NB4 (cell line): ENCODE measurements around the gene JSRP1.

Experiments used
- DNase-seq: peaks from one replicate; pipeline ENCODE4 v3.0.0; 2010; ENCODE audit warnings: low read depth
- H3K4me3 ChIP-seq: one replicate; pipeline ENCODE4 v1.5.1; 2011; ENCODE audit warnings: mild to moderate bottlenecking, low read depth, low read length, moderate library complexity
- CTCF ChIP-seq: IDR thresholded peaks from one replicate; pipeline ENCODE4 v1.5.1; 2012; ENCODE audit warnings: low read depth, low read length
- MYC ChIP-seq: IDR thresholded peaks from 2 replicates; pipeline ENCODE4 v1.6.1; 2011; ENCODE audit warnings: low read depth, low read length
- POLR2A ChIP-seq: IDR thresholded peaks from 2 replicates; pipeline ENCODE4 v1.6.1; 2011; ENCODE audit warnings: mild to moderate bottlenecking; ENCODE audit not compliant: insufficient read length; ENCODE audit errors: extremely low read depth
- TF ChIP-seq, protein P1 (sequence below): IDR thresholded peaks from 2 replicates; pipeline ENCODE4 v1.6.1; 2011; ENCODE audit warnings: low read depth, low read length

Gene JSRP1

GRCh38 chr19:2288818-2289713 is 32.8 kb upstream of the JSRP1 start:
- DNase-seq: peak; percentile 44
- H3K4me3 ChIP-seq: peak overlapping the region; percentile 44
- TF ChIP-seq POLR2A (no peak), CTCF (no peak), MYC (no peak)
- TF ChIP-seq, protein P1, sequence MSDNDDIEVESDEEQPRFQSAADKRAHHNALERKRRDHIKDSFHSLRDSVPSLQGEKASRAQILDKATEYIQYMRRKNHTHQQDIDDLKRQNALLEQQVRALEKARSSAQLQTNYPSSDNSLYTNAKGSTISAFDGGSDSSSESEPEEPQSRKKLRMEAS: no peak

GRCh38 chr19:2288338-2288817 is 32.2 kb upstream of the JSRP1 start:
- no peak for DNase-seq
- no peak for TF ChIP-seq CTCF
- TF ChIP-seq POLR2A: no peak
- TF ChIP-seq, protein P1: no peak
- no peak for TF ChIP-seq MYC
- H3K4me3 ChIP-seq: no peak overlapping the region

- DNase-seq: peak; percentile 47
- no peak overlapping the region for H3K4me3 ChIP-seq
- TF ChIP-seq CTCF: no peak
- TF ChIP-seq POLR2A: no peak
- TF ChIP-seq MYC: no peak
- TF ChIP-seq, protein P1: no peak
Observed at GRCh38 chr19:2287585-2288337, 31.5 kb upstream of the JSRP1 start.

DNA sequence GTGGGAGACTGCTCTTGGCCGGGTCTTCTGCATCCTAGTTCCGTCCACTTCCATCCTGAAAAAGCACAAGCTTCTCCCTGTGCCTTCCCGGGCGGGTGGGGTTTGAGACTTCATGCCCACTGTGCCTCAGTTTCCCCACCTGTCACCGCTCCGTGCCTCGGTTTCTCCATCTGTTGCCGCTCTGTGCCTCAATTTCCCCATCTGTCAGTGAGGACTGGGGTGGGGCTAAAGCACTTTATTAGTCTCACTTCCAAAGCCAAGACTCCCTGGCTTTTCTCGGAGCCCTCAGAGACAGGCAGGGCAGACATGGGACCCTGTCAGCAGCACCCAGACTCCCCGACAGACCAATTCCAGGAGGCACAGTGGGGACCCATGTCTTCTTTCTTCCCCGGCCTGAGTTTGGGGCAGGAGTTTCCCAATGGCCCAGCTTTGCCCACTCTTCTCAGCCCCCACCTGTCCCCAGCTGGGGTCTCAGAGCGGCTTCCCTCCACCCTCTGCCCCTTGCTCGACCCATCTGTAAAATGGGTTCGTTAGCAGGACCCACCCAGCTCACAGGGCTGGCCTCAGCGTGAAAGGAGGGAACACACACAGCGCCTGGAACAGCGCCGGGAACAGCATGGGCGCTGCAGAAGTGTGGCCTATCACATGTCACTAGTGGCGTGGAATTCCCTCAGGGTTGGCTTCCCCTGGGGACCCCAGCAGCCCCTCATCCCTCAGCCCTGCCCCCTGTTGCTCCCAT is 30.4 kb upstream of the JSRP1 start:
- DNase-seq: no peak
- no peak overlapping the region for H3K4me3 ChIP-seq
- TF ChIP-seq POLR2A: no peak
- no peak for TF ChIP-seq MYC
- TF ChIP-seq CTCF: no peak
- TF ChIP-seq, protein P1: no peak

GRCh38 chr19:2283835-2284507 is 27.8 kb upstream of the JSRP1 start:
- no peak for TF ChIP-seq POLR2A
- TF ChIP-seq, protein P1: no peak
- no peak for TF ChIP-seq CTCF
- TF ChIP-seq MYC: no peak

More at GRCh38 chr19:2283835-2284507, 27.8 kb upstream of the JSRP1 start:
- H3K4me3 ChIP-seq: no peak overlapping the region
- no peak for DNase-seq
